Pancreas (tissue), 10 donors: ENCODE measurements around the gene RSRP1. TPM values are rescaled to one million over a fixed set of nuclear protein-coding genes. Genes with fewer than 3 reads are reported as not detected.

Source experiments
- ATAC-seq, 4 donors: fragments of 200-7000 bp; cut with Tn5 transposase; one replicate each; pipeline versions ENCODE4 v1.8.0 to v1.9.1; 2020; ENCODE audit warnings: mild to moderate bottlenecking in 4 of 4, moderate library complexity in 4 of 4
- DNase-seq, 6 donors: peaks; one replicate each; pipeline ENCODE4 v3.0.0-alpha.2; 2020
- FAIRE-seq: peaks from 2 replicates; lab custom pipeline; 2012; peaks lifted over from hg19 to GRCh38; lab: Jason Lieb, UNC
- H3K27ac ChIP-seq, 4 donors: fragments of 200-600 bp; sonication (generic); 1 replicate in 3 of 4; 2 replicates in 1 of 4; pipeline versions ENCODE4 v1.5.0 to v1.8.0; 2020
- H3K27me3 ChIP-seq, 4 donors: fragments of 200-600 bp; one replicate each; pipeline ENCODE4 v1.8.0; 2021
- H3K36me3 ChIP-seq, 3 donors: fragments of 200-600 bp; sonication (generic) in 1 of 3; one replicate each; pipeline versions ENCODE4 v1.5.0 to v1.8.0; 2020 to 2021
- H3K4me1 ChIP-seq, 3 donors: fragments of 200-600 bp; one replicate each; pipeline ENCODE4 v1.8.0; 2021
- H3K4me3 ChIP-seq, 4 donors: fragments of 200-600 bp; sonication (generic) in 2 of 4; one replicate each; pipeline versions ENCODE4 v1.5.0 to v1.8.0; 2020 to 2021
- H3K9me3 ChIP-seq, 4 donors: fragments of 200-600 bp; one replicate each; pipeline ENCODE4 v1.8.0; 2021
- CTCF ChIP-seq, 4 donors: fragments of 200-600 bp; sonication (generic) in 3 of 4; IDR thresholded peaks; one replicate each; pipeline versions ENCODE4 v1.5.0 to v1.8.0; 2021; ENCODE audit warnings: antibody characterized with exemption in 4 of 4
- WGBS, 2 donors: extraction: QIAGEN DNeasy Blood & Tissue Kit; methylation state at CpG; one replicate each; pipeline ENCODE4 v1.1.7; 2013; 5-methylcytosine and 5-hydroxymethylcytosine counted together
- intact Hi-C, 3 donors: fragments of 100-400 bp; cut with DNase I; formaldehyde crosslinking; loops; one replicate each; pipeline versions ENCODE4 v1.11.1 to v1.14.2; 2022
- polyA plus RNA-seq, 2 donors: library from polyadenylated mRNA; stranded (reverse); fragments of 200-250 nt; gene quantifications; one replicate each; pipeline ENCODE4 v1.2.3, GENCODE V29; 2013
- total RNA-seq, 6 donors: library from RNA; stranded (reverse); fragmentation: NEBNext Ultra II Directional in 4 of 6; extraction: Animal tissue kit (Norgen Biotek cat#: 25700) in 4 of 6; gene quantifications; one replicate each; pipeline versions ENCODE4 v1.2.1 to v1.2.4, GENCODE V29; 2021 to 2023
- donor health status: healthy with polysubstance abuse.
- donor health status: DM: no; HTN: no; CAD: no; lungs with moderate emphysema.
- donor health status: DM: no; HTN: no; CAD: no.
- donor health status: control.
- donor health status: control.
- donor health status: Bipolar disorder and iron deficiency.
- donor health status: DM: yes; HTN: yes; CAD: no.
- donor health status: DM: no; HTN: no; CAD: no.
- donor health status: DM: no; HTN: no; CAD: no.
- donor health status: DM: yes; HTN: yes; CAD: no.

Gene RSRP1
- total and polyA plus RNA-seq, 8 donors: 20.3 to 126 (median 39.7) TPM

- 40 to 42% methylated on average over 5 of the region's 5 CpGs for WGBS, 2 donors
- FAIRE-seq: no peak
Measured at GRCh38 chr1:25212725-25213124, 34.5 kb downstream of the RSRP1 start.

GRCh38 chr1:25210728-25211127 lies 36.5 kb downstream of the RSRP1 start:
- no peaks in the 10 kb centered on the region for H3K9me3 ChIP-seq
- DNase-seq (no peak), ATAC-seq (no peak), FAIRE-seq (no peak)
- H3K4me3 ChIP-seq: no peak overlapping the region
- no peak overlapping the region for H3K27ac ChIP-seq
- H3K4me1 ChIP-seq: no peaks in the 10 kb centered on the region
- H3K27me3 ChIP-seq: no peaks in the 10 kb centered on the region
- no peak for TF ChIP-seq CTCF (IDR thresholded peaks at IDR 0.05)
- 31 to 45% methylated on average over 3 of the region's 3 CpGs for WGBS, 2 donors
- intact Hi-C loops: no loop called here
- no peaks in the 10 kb centered on the region for H3K36me3 ChIP-seq

More at GRCh38 chr1:25212725-25213124, 34.5 kb downstream of the RSRP1 start:
- intact Hi-C loops: no loop called here
- no peaks in the 10 kb centered on the region for H3K4me1 ChIP-seq
- ATAC-seq (no peak), DNase-seq (no peak)
- H3K36me3 ChIP-seq: no peaks in the 10 kb centered on the region
- H3K27ac ChIP-seq: no peak overlapping the region
- H3K4me3 ChIP-seq: no peak overlapping the region
- TF ChIP-seq CTCF (IDR thresholded peaks at IDR 0.05): no peak
- no peaks in the 10 kb centered on the region for H3K9me3 ChIP-seq
- H3K27me3 ChIP-seq: no peaks in the 10 kb centered on the region

GRCh38 chr1:25209516-25209915 lies 37.7 kb downstream of the RSRP1 start:
- Histone ChIP-seq H3K9me3 (no peaks in the 10 kb centered on the region), H3K4me3 (no peak overlapping the region), H3K36me3 (no peaks in the 10 kb centered on the region), H3K4me1 (no peaks in the 10 kb centered on the region), H3K27me3 (no peaks in the 10 kb centered on the region), H3K27ac (no peak overlapping the region)
- ATAC-seq (no peak), FAIRE-seq (no peak), DNase-seq (no peak)
- intact Hi-C loops: no loop called here
- no peak for TF ChIP-seq CTCF (IDR thresholded peaks at IDR 0.05)
- WGBS, 2 donors: 80 to 82% methylated on average over 2 to 4 of the region's 4 CpGs

GRCh38 chr1:25208561-25209222 lies 38.6 kb downstream of the RSRP1 start:
- FAIRE-seq: no peak
- intact Hi-C loops: no loop called here
- no peak overlapping the region for H3K27ac ChIP-seq
- no peaks in the 10 kb centered on the region for H3K27me3 ChIP-seq
- no peak for TF ChIP-seq CTCF (IDR thresholded peaks at IDR 0.05)
- ATAC-seq: no peak
- DNase-seq: no peak
- no peak overlapping the region for H3K4me3 ChIP-seq
- no peaks in the 10 kb centered on the region for H3K9me3 ChIP-seq
- no peaks in the 10 kb centered on the region for H3K4me1 ChIP-seq
- H3K36me3 ChIP-seq: no peaks in the 10 kb centered on the region
- 31 to 35% methylated on average over 2 of the region's 2 CpGs for WGBS, 2 donors

GRCh38 chr1:25208092-25208491 lies 39.2 kb downstream of the RSRP1 start:
- WGBS, 2 donors: 64 to 78% methylated on average over 1 of the region's 1 CpG
- Histone ChIP-seq H3K27ac (no peak overlapping the region), H3K4me3 (no peak overlapping the region), H3K36me3 (no peaks in the 10 kb centered on the region), H3K4me1 (no peaks in the 10 kb centered on the region), H3K27me3 (no peaks in the 10 kb centered on the region), H3K9me3 (no peaks in the 10 kb centered on the region)
- ATAC-seq (no peak), DNase-seq (no peak), FAIRE-seq (peak; percentile 66)
- no peak for TF ChIP-seq CTCF (IDR thresholded peaks at IDR 0.05)
- intact Hi-C loops: no loop called here
